HS-27A (cell line): ENCODE measurements around the gene KRT3.

ENCODE experiments used
- DNase-seq: peaks from one replicate; pipeline ENCODE4 v3.0.0-alpha.2; 2012; ENCODE audit warnings: low read depth, missing footprints

The KRT3 gene

GRCh38 chr12:52813885-52814709, 18.2 kb upstream of the KRT3 start, which contains the start of gene KRT4:
Gene KRT4, minus strand, starts transcription at chr12:52814116. Its CDS starts 58 bp downstream, at chr12:52814058.
- no peak for DNase-seq

GRCh38 chr12:52813203-52813819, 17.4 kb upstream of the KRT3 start:
- no peak for DNase-seq

- no peak for DNase-seq
Measured at GRCh38 chr12:52812749-52813148, 16.8 kb upstream of the KRT3 start.

GRCh38 chr12:52812073-52812400, 16.1 kb upstream of the KRT3 start:
- DNase-seq = no peak

GRCh38 chr12:52811191-52812072, 15.5 kb upstream of the KRT3 start:
- DNase-seq = no peak

GRCh38 chr12:52810554-52810953, 14.6 kb upstream of the KRT3 start:
- DNase-seq = no peak

GRCh38 chr12:52809166-52809565, 13.2 kb upstream of the KRT3 start:
- no peak for DNase-seq

GRCh38 chr12:52808573-52809160, 12.8 kb upstream of the KRT3 start:
- no peak for DNase-seq

- no peak for DNase-seq
Measured at GRCh38 chr12:52807544-52808470, 11.9 kb upstream of the KRT3 start.

- DNase-seq = no peak
Measured at GRCh38 chr12:52806821-52807543, 11.1 kb upstream of the KRT3 start.

- DNase-seq = no peak
Measured at GRCh38 chr12:52806169-52806811, 10.4 kb upstream of the KRT3 start.

- no peak for DNase-seq
Measured at GRCh38 chr12:52805739-52806138, 9.8 kb upstream of the KRT3 start.

- no peak for DNase-seq
Measured at GRCh38 chr12:52805000-52805399, 9.1 kb upstream of the KRT3 start.

GRCh38 chr12:52802442-52802841, 6.5 kb upstream of the KRT3 start:
- no peak for DNase-seq

- DNase-seq = no peak
Measured at GRCh38 chr12:52801773-52802172, 5.9 kb upstream of the KRT3 start.

GRCh38 chr12:52800259-52800917, 4.5 kb upstream of the KRT3 start:
- DNase-seq = no peak

GRCh38 chr12:52799505-52800211, 3.7 kb upstream of the KRT3 start:
- DNase-seq = no peak

GRCh38 chr12:52798671-52799504, 3.0 kb upstream of the KRT3 start:
- DNase-seq = peak; percentile 60
